Measurements from ENCODE around the gene PSME3IP1.
"Not testable (repeated sequence)": the region's sequence is repeated elsewhere in the genome, so short reads cannot be mapped to it uniquely, and the experiment has no call there.

PSME3IP1 gene, protein sequence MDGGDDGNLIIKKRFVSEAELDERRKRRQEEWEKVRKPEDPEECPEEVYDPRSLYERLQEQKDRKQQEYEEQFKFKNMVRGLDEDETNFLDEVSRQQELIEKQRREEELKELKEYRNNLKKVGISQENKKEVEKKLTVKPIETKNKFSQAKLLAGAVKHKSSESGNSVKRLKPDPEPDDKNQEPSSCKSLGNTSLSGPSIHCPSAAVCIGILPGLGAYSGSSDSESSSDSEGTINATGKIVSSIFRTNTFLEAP

DNA sequence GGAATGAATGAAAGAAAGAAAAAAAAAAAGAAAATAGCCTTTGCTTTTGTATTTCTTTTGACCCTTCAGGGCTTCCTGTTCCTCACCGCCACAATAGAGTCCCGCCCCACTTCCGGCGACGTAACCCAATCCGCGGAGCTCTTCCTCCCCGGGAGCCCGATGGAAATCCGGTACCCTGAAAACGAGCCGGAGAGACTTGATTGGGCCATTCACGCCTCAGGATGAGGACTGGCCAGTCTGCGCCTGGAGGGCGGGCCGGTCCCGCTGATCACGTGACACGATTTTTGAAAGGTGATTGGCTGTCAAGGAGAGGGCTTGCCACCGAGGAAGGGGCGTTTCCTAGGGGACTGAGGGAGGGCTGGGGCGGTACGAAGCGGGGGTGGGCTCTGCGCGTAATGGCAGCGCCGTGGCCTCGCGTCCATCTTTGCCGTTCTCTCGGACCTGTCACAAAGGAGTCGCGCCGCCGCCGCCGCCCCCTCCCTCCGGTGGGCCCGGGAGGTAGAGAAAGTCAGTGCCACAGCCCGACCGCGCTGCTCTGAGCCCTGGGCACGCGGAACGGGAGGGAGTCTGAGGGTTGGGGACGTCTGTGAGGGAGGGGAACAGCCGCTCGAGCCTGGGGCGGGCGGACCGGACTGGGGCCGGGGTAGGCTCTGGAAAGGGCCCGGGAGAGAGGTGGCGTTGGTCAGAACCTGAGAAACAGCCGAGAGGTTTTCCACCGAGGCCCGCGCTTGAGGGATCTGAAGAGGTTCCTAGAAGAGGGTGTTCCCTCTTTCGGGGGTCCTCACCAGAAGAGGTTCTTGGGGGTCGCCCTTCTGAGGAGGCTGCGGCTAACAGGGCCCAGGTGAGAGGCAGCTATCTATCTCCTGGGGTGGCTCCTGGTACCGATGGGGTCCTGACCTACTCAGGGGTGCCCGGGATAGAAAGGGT is at the start of gene PSME3IP1, which contains the start of gene RSPRY1:
TSS of gene PSME3IP1 (minus strand) at position 95 of the 927 bp plus-strand sequence. CDS start 12,185 bp downstream, outside the sequence.
TSS of gene RSPRY1 (plus strand) at position 385 of the 927 bp plus-strand sequence. CDS start 18,330 bp downstream, outside the sequence.
- peak; percentile 99 for DNase-seq (ENCODE audit: low read depth, low spot score)

GRCh38 chr16:57235128-57236021 is 49.5 kb upstream of the PSME3IP1 start:
- DNase-seq (ENCODE audit: low read depth, low spot score), result no peak

GRCh38 chr16:57234707-57235092 is 48.9 kb upstream of the PSME3IP1 start:
- no peak for DNase-seq (ENCODE audit: low read depth, low spot score)

- no peak for DNase-seq (ENCODE audit: low read depth, low spot score)
Measured at GRCh38 chr16:57233944-57234706, 48.3 kb upstream of the PSME3IP1 start.

DNA sequence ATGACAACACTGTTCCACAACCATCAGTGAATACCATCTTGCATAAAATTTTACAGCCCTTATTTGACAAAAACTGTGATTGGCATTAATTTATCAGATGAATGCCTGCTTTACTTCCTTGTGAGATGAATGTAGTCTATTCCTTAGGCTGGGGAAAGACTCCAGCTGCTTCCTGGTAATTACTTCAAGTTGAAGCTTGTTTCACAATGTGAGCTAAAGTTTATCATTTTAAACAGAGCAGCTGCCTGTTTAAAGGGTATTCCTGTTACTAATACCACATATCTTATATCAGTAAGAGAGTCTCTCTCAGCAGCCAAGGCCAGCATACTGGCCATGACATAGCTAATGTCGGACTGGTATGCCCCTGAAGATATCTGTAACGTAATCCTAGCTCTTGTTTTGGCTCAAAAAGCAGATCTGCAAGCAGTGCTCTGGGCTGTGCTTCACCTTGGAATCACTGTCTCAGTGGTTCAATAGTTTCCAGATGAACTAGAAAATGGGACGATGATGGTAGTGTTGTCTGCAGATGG is 46.0 kb upstream of the PSME3IP1 start:
- DNase-seq (ENCODE audit: low read depth, low spot score), result no peak

GRCh38 chr16:57229079-57229478 is 43.2 kb upstream of the PSME3IP1 start:
- no peak for DNase-seq (ENCODE audit: low read depth, low spot score)

- no peak for DNase-seq (ENCODE audit: low read depth, low spot score)
Measured at GRCh38 chr16:57226701-57227621, 41.1 kb upstream of the PSME3IP1 start.

DNA sequence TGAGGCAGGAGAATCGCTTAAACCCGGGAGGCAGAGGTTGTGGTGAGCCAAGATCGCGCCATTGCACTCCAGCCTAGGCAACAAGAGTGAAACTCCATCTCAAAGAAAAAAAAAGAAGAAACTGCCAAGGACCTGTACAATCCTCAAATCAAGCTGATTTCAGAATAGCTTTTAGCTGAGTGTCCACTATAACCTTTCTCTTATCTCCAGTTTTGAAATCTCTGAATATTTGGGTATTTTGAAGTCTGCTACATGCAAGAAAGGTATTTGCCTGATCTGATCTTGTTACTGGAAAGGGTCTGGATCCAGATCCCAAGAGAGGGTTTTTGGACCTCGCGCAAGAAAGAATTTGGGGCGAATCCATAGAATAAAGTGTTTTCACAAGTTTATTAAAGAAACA is 40.1 kb upstream of the PSME3IP1 start:
- DNase-seq (ENCODE audit: low read depth, low spot score), result no peak

- DNase-seq (ENCODE audit: low read depth, low spot score), result no peak
Measured at GRCh38 chr16:57224651-57225335, 39.0 kb upstream of the PSME3IP1 start.

- DNase-seq (ENCODE audit: low read depth, low spot score), result no peak
Measured at GRCh38 chr16:57223057-57223456, 37.2 kb upstream of the PSME3IP1 start.

- DNase-seq (ENCODE audit: low read depth, low spot score), result no peak
Measured at GRCh38 chr16:57216968-57217367, 31.1 kb upstream of the PSME3IP1 start.

DNA sequence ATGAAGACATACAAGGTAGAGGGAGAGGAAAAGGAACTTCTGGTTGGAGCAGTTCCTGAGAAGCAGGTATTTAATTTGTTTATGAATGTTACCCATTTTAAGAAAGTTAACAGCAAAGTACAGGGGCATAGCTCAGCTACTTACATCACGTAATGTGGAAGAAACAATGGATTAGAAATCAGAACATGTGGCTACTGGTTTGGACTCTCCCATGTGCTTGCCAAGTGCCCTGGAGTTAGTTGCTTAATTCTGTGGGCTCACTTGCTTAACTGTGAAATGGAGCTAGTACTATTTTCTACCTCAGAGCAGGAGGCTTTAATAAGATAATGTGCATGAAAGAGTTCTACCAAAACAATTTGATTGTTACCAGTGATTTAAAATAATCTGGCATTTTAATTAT is 27.6 kb upstream of the PSME3IP1 start:
- DNase-seq (ENCODE audit: low read depth, low spot score), result no peak

DNA sequence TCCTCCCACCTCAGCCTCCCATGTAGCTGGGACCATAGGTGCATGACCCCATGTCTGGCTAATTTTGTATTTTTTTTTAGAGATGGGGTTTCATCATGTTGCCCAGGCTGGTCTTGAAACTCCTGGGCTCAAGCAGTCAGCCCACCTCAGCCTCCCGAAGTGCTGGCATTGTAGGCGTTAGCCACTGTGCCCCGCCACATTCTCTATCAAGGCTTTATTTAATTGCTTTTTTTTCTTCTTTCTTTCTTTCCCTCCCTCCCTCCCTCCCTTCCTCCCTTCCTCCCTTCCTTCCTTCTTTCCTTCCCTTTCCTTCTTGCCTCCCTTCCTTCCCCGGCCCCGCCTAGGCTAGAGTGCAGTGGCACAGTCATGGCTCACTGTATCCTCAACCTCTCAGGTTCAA is 23.9 kb upstream of the PSME3IP1 start:
- no peak for DNase-seq (ENCODE audit: low read depth, low spot score)

- DNase-seq (ENCODE audit: low read depth, low spot score), result no peak
Measured at GRCh38 chr16:57208926-57209325, 23.1 kb upstream of the PSME3IP1 start.

GRCh38 chr16:57204675-57205074 is 18.8 kb upstream of the PSME3IP1 start:
- DNase-seq (ENCODE audit: low read depth, low spot score), result no peak

- no peak for DNase-seq (ENCODE audit: low read depth, low spot score)
Measured at GRCh38 chr16:57203451-57203850, 17.6 kb upstream of the PSME3IP1 start.

- DNase-seq (ENCODE audit: low read depth, low spot score), result no peak
Measured at GRCh38 chr16:57202095-57202886, 16.5 kb upstream of the PSME3IP1 start.

DNA sequence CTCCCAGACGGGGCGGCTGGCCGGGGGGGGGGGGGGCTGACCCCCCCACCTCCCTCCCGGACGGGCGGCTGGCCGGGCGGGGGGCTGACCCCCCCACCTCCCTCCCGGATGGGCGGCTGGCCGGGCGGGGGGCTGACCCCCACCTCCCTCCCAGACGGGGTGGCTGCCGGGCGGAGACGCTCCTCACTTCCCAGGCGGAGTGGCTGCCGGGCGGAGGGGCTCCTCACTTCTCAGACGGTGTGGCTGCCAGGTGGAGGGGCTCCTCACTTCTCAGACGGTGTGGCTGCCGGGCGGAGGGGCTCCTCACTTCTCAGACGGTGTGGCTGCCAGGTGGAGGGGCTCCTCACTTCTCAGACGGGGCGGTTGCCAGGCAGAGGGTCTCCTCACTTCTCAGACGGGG is 15.1 kb upstream of the PSME3IP1 start:
- DNase-seq (ENCODE audit: low read depth, low spot score), result not testable (repeated sequence)

Data from activated CD4-positive, CD25-positive, alpha-beta regulatory T cell treated with anti-CD3 and anti-CD28 coated beads, Interleukin-2, amount 50 U/mL, for 16 hours (primary cell).